ENCODE measurements around the gene PDE4D.

DNA sequence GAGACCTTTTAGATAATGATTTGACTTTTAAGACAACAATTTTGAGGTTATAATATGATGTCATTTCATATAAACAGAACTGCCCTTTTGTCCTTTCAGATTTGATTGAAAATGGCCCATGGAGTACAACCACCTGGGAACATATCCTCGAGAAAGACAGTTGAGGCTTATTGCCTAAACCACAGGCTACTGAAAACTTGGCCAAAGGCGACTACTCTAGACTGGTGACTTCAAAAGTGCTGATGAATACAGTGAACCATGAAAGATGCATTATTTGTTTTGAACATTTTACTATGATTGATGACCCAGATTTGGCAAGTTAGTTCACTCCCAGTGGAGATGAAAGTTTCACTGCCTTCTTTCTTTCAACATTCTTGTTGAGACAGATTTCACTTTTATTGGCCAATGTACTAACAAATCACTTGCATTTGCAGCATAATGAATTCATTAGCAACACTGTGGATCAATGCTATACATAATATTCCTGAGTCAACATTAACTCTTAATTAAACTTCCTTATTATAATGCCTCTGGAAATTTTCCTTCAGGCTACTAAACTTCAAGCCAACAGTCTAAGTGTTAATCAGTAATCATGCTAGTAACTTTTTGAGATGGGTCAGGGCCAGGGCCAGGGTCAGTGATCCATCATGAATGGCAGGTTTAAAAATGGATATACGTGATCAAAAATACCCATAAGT is 830.4 kb downstream of the PDE4D start:
- TF ChIP-seq, protein P1, sequence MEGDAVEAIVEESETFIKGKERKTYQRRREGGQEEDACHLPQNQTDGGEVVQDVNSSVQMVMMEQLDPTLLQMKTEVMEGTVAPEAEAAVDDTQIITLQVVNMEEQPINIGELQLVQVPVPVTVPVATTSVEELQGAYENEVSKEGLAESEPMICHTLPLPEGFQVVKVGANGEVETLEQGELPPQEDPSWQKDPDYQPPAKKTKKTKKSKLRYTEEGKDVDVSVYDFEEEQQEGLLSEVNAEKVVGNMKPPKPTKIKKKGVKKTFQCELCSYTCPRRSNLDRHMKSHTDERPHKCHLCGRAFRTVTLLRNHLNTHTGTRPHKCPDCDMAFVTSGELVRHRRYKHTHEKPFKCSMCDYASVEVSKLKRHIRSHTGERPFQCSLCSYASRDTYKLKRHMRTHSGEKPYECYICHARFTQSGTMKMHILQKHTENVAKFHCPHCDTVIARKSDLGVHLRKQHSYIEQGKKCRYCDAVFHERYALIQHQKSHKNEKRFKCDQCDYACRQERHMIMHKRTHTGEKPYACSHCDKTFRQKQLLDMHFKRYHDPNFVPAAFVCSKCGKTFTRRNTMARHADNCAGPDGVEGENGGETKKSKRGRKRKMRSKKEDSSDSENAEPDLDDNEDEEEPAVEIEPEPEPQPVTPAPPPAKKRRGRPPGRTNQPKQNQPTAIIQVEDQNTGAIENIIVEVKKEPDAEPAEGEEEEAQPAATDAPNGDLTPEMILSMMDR (IDR thresholded peaks at IDR 0.05), result no peak
- TF ChIP-seq, protein P2, sequence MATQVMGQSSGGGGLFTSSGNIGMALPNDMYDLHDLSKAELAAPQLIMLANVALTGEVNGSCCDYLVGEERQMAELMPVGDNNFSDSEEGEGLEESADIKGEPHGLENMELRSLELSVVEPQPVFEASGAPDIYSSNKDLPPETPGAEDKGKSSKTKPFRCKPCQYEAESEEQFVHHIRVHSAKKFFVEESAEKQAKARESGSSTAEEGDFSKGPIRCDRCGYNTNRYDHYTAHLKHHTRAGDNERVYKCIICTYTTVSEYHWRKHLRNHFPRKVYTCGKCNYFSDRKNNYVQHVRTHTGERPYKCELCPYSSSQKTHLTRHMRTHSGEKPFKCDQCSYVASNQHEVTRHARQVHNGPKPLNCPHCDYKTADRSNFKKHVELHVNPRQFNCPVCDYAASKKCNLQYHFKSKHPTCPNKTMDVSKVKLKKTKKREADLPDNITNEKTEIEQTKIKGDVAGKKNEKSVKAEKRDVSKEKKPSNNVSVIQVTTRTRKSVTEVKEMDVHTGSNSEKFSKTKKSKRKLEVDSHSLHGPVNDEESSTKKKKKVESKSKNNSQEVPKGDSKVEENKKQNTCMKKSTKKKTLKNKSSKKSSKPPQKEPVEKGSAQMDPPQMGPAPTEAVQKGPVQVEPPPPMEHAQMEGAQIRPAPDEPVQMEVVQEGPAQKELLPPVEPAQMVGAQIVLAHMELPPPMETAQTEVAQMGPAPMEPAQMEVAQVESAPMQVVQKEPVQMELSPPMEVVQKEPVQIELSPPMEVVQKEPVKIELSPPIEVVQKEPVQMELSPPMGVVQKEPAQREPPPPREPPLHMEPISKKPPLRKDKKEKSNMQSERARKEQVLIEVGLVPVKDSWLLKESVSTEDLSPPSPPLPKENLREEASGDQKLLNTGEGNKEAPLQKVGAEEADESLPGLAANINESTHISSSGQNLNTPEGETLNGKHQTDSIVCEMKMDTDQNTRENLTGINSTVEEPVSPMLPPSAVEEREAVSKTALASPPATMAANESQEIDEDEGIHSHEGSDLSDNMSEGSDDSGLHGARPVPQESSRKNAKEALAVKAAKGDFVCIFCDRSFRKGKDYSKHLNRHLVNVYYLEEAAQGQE (IDR thresholded peaks at IDR 0.05; ENCODE audit: insufficient read depth in 1 of 2, low read depth in 2 of 2, low read length in 1 of 2), result no peak
